HepG2 (cell line): ENCODE data around the gene HOMEZ. TPM values are rescaled to one million over a fixed set of nuclear protein-coding genes. Genes with fewer than 3 reads are reported as not detected.

Source experiments
- ATF7 ChIP-seq, 2 experiments: fragments of 450-650 bp in 1 of 2; sonication (generic) in 1 of 2; formaldehyde crosslinking in 1 of 2; IDR thresholded peaks; 2 replicates each; pipeline versions ENCODE4 v1.4.0 to v1.6.1; 2016 to 2020; ENCODE audit warnings: antibody characterized with exemption in 1 of 2, mild to moderate bottlenecking in 1 of 2, missing genetic modification reagents in 1 of 2
- ELF1 ChIP-seq: sonication (generic); formaldehyde crosslinking; IDR thresholded peaks from 2 replicates; pipeline ENCODE4 v1.4.0; 2020; ENCODE audit warnings: missing genetic modification reagents
- HNRNPL ChIP-seq: fragments of 200-400 bp; formaldehyde crosslinking; IDR thresholded peaks from 2 replicates; pipeline ENCODE4 v1.6.1; 2017; ENCODE audit warnings: mild to moderate bottlenecking, low read depth, low read length
- NFE2L2 ChIP-seq: fragments of 150-350 bp; IDR thresholded peaks from 2 replicates; pipeline ENCODE4 v1.6.1; 2014; ENCODE audit warnings: low read length
- POGZ ChIP-seq: sonication (generic); formaldehyde crosslinking; IDR thresholded peaks from 2 replicates; pipeline ENCODE4 v1.4.0; 2020; ENCODE audit warnings: mild to moderate bottlenecking, missing genetic modification reagents
- RBAK ChIP-seq: sonication (generic); formaldehyde crosslinking; IDR thresholded peaks from 2 replicates; pipeline ENCODE4 v1.5.1; 2020; ENCODE audit warnings: mild to moderate bottlenecking, missing genetic modification reagents
- ZBTB1 ChIP-seq: sonication (generic); formaldehyde crosslinking; IDR thresholded peaks from 2 replicates; pipeline ENCODE4 v1.4.0; 2020; ENCODE audit warnings: missing genetic modification reagents, borderline replicate concordance
- ZNF30 ChIP-seq: sonication (generic); formaldehyde crosslinking; IDR thresholded peaks from 2 replicates; pipeline ENCODE4 v1.5.0; 2020; ENCODE audit warnings: mild to moderate bottlenecking, missing genetic modification reagents
- ZNF331 ChIP-seq: sonication (generic); formaldehyde crosslinking; IDR thresholded peaks from 2 replicates; pipeline ENCODE4 v1.4.0; 2020; ENCODE audit warnings: missing genetic modification reagents
- ZNF451 ChIP-seq: sonication (generic); formaldehyde crosslinking; IDR thresholded peaks from 2 replicates; pipeline ENCODE4 v1.5.0; 2020; ENCODE audit warnings: mild to moderate bottlenecking, missing genetic modification reagents
- ZNF547 ChIP-seq: sonication (generic); formaldehyde crosslinking; IDR thresholded peaks from 2 replicates; pipeline ENCODE4 v1.5.1; 2020; ENCODE audit warnings: mild to moderate bottlenecking, missing genetic modification reagents
- ZNF569 ChIP-seq: sonication (generic); formaldehyde crosslinking; IDR thresholded peaks from 2 replicates; pipeline ENCODE4 v1.5.0; 2020; ENCODE audit warnings: mild to moderate bottlenecking, missing genetic modification reagents, moderate library complexity, borderline replicate concordance
- ZNF775 ChIP-seq: sonication (generic); formaldehyde crosslinking; IDR thresholded peaks from 2 replicates; pipeline ENCODE4 v1.4.0; 2020; ENCODE audit warnings: missing genetic modification reagents, mild to moderate bottlenecking, moderate library complexity, borderline replicate concordance
- ZSCAN22 ChIP-seq: sonication (generic); formaldehyde crosslinking; IDR thresholded peaks from 2 replicates; pipeline ENCODE4 v1.4.0; 2020; ENCODE audit warnings: mild to moderate bottlenecking, missing genetic modification reagents
- polyA plus RNA-seq, 8 experiments: library from polyadenylated mRNA; depleted of rRNA in 3 of 8; stranded (reverse) in 7 of 8; unstranded in 1 of 8; fragments of >200 nt; fragmentation: Illumina TruSeq in 4 of 8; extraction: Trizol in 4 of 8; gene quantifications; 2 replicates each; pipeline versions ENCODE4 v1.2.1 to v1.2.3, GENCODE V29; 2011 to 2016; ENCODE audit warnings: low read depth in 4 of 8, missing spikeins in 1 of 8, mixed read lengths in 1 of 8; ENCODE audit not compliant: insufficient read depth in 1 of 8
- total RNA-seq, 5 experiments: library from RNA; depleted of rRNA; stranded (reverse); fragments of >200 nt; fragmentation: Illumina TruSeq; extraction: Trizol; gene quantifications; 2 replicates each; pipeline ENCODE4 v1.2.3, GENCODE V29; 2016; ENCODE audit warnings: low read depth in 1 of 5
- TF ChIP-seq, protein P1 (sequence below): sonication (generic); formaldehyde crosslinking; IDR thresholded peaks from 2 replicates; pipeline ENCODE4 v1.4.0; 2020; ENCODE audit warnings: mild to moderate bottlenecking, missing genetic modification reagents
- TF ChIP-seq, protein P2 (sequence below): sonication (generic); formaldehyde crosslinking; IDR thresholded peaks from 2 replicates; pipeline ENCODE4 v1.4.0; 2020; ENCODE audit warnings: low read depth, missing genetic modification reagents
- TF ChIP-seq, protein P3 (sequence below): sonication (generic); formaldehyde crosslinking; IDR thresholded peaks from 2 replicates; pipeline ENCODE4 v1.4.0; 2020; ENCODE audit warnings: mild to moderate bottlenecking, missing genetic modification reagents
- TF ChIP-seq, protein P4 (sequence below): sonication (generic); formaldehyde crosslinking; IDR thresholded peaks from 2 replicates; pipeline ENCODE4 v1.5.0; 2020; ENCODE audit warnings: missing genetic modification reagents
- TF ChIP-seq, protein P5 (sequence below): sonication (generic); formaldehyde crosslinking; IDR thresholded peaks from 2 replicates; pipeline ENCODE4 v1.5.1; 2020; ENCODE audit warnings: missing genetic modification reagents, mild to moderate bottlenecking, borderline replicate concordance

Gene HOMEZ
- total and polyA plus RNA-seq, 2 of the 13 experiments (the other 11 are each of a cell fraction or from before 2014, with no cell fraction given) = 14.5 to 31.8 TPM

DNA sequence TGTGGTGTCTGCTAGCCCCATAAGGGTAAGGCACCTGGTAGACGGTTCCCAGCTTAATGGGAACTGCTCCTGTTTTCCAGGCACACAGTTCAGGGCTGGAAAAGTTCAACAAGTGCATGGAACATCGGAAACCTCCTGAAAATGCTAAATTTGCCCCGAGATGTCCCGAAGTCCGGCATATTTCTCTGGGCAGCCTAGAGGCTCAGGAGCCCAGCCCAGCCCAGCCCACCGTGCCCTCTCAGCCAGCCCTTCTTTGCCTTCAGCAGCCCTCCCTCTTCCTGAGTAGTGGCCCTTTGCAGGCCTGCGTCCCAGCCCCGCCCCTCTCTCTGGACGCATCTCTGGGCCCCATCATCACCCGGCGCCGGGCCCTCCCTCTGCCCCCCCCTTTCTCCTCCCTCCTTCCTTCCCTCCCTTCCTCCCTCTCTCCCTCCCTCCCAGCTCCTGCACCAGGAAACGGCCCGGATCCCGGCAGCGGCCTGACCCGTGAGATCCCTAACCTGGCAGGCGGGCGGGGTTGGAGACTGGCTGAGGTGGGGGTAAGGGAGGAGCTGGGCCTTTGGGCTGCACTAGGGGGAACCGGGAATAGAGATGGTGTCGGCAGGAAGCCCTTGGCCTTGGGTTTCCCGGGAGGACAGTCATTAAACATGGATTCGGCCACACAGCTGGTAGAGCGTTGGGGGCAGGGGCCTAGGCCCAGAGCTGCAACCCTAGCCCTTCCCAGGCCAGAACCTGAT is 20.6 kb upstream of the HOMEZ start, which contains the start of gene BCL2L2 (continued):
- peak; percentile 73; the same call in 1 of the 2 replicates for TF ChIP-seq RBAK
- TF ChIP-seq, protein P1, sequence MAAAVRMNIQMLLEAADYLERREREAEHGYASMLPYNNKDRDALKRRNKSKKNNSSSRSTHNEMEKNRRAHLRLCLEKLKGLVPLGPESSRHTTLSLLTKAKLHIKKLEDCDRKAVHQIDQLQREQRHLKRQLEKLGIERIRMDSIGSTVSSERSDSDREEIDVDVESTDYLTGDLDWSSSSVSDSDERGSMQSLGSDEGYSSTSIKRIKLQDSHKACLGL (CRISPR knock-in tag) = peak; percentile 85
- 0 out of 2 replicates have a peak, but pooled peaks have one; percentile 54 for TF ChIP-seq ZSCAN22 (CRISPR knock-in tag)
- no peak for TF ChIP-seq ZNF30 (CRISPR knock-in tag)
- no peak for TF ChIP-seq ZNF569 (CRISPR knock-in tag)
- TF ChIP-seq, protein P2, sequence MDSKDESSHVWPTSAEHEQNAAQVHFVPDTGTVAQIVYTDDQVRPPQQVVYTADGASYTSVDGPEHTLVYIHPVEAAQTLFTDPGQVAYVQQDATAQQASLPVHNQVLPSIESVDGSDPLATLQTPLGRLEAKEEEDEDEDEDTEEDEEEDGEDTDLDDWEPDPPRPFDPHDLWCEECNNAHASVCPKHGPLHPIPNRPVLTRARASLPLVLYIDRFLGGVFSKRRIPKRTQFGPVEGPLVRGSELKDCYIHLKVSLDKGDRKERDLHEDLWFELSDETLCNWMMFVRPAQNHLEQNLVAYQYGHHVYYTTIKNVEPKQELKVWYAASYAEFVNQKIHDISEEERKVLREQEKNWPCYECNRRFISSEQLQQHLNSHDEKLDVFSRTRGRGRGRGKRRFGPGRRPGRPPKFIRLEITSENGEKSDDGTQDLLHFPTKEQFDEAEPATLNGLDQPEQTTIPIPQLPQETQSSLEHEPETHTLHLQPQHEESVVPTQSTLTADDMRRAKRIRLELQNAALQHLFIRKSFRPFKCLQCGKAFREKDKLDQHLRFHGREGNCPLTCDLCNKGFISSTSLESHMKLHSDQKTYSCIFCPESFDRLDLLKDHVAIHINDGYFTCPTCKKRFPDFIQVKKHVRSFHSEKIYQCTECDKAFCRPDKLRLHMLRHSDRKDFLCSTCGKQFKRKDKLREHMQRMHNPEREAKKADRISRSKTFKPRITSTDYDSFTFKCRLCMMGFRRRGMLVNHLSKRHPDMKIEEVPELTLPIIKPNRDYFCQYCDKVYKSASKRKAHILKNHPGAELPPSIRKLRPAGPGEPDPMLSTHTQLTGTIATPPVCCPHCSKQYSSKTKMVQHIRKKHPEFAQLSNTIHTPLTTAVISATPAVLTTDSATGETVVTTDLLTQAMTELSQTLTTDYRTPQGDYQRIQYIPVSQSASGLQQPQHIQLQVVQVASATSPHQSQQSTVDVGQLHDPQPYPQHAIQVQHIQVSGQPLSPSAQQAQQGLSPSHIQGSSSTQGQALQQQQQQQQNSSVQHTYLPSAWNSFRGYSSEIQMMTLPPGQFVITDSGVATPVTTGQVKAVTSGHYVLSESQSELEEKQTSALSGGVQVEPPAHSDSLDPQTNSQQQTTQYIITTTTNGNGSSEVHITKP (CRISPR knock-in tag) = peak; percentile 65
- TF ChIP-seq POGZ (CRISPR knock-in tag) = peak; percentile 98
- no peak for TF ChIP-seq ATF7 (IDR thresholded peaks at IDR 0.05)
- peak; percentile 37; the same call in 1 of the 2 replicates for TF ChIP-seq ATF7 (CRISPR knock-in tag; IDR thresholded peaks at IDR 0.05)
- 0 out of 2 replicates have a peak, but pooled peaks have one; percentile 45 for TF ChIP-seq ZBTB1 (CRISPR knock-in tag)
- TF ChIP-seq ZNF451 (CRISPR knock-in tag) = no peak; the same call in none of the 2 replicates
- peak; percentile 99 for TF ChIP-seq ZNF547 (CRISPR knock-in tag)
- peak; percentile 93 for TF ChIP-seq ELF1 (CRISPR knock-in tag)
- TF ChIP-seq, protein P3, sequence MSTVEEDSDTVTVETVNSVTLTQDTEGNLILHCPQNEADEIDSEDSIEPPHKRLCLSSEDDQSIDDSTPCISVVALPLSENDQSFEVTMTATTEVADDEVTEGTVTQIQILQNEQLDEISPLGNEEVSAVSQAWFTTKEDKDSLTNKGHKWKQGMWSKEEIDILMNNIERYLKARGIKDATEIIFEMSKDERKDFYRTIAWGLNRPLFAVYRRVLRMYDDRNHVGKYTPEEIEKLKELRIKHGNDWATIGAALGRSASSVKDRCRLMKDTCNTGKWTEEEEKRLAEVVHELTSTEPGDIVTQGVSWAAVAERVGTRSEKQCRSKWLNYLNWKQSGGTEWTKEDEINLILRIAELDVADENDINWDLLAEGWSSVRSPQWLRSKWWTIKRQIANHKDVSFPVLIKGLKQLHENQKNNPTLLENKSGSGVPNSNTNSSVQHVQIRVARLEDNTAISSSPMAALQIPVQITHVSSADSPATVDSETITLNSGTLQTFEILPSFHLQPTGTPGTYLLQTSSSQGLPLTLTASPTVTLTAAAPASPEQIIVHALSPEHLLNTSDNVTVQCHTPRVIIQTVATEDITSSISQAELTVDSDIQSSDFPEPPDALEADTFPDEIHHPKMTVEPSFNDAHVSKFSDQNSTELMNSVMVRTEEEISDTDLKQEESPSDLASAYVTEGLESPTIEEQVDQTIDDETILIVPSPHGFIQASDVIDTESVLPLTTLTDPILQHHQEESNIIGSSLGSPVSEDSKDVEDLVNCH (CRISPR knock-in tag) = 0 out of 2 replicates have a peak, but pooled peaks have one; percentile 28
- TF ChIP-seq, protein P4, sequence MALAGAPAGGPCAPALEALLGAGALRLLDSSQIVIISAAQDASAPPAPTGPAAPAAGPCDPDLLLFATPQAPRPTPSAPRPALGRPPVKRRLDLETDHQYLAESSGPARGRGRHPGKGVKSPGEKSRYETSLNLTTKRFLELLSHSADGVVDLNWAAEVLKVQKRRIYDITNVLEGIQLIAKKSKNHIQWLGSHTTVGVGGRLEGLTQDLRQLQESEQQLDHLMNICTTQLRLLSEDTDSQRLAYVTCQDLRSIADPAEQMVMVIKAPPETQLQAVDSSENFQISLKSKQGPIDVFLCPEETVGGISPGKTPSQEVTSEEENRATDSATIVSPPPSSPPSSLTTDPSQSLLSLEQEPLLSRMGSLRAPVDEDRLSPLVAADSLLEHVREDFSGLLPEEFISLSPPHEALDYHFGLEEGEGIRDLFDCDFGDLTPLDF = 0 out of 2 replicates have a peak, but pooled peaks have one; percentile 16
- TF ChIP-seq, protein P5, sequence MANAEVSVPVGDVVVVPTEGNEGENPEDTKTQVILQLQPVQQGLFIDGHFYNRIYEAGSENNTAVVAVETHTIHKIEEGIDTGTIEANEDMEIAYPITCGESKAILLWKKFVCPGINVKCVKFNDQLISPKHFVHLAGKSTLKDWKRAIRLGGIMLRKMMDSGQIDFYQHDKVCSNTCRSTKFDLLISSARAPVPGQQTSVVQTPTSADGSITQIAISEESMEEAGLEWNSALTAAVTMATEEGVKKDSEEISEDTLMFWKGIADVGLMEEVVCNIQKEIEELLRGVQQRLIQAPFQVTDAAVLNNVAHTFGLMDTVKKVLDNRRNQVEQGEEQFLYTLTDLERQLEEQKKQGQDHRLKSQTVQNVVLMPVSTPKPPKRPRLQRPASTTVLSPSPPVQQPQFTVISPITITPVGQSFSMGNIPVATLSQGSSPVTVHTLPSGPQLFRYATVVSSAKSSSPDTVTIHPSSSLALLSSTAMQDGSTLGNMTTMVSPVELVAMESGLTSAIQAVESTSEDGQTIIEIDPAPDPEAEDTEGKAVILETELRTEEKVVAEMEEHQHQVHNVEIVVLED (CRISPR knock-in tag) = peak; percentile 92
- TF ChIP-seq ZNF775 (CRISPR knock-in tag) = peak; percentile 77
- peak; percentile 88 for TF ChIP-seq HNRNPL
- TF ChIP-seq ZNF331 (CRISPR knock-in tag) = peak; percentile 86
- peak; percentile 13; the same call in 1 of the 2 replicates for TF ChIP-seq NFE2L2
